HG03045 (cell line): ENCODE results near the gene TOPBP1.

ENCODE experiments used
- ATAC-seq: cut with Tn5 transposase; IDR thresholded peaks from one replicate; pipeline ENCODE4 v1.9.1; 2021; ENCODE audit warnings: mild to moderate bottlenecking, moderate library complexity; ENCODE audit not compliant: unreplicated experiment

TOPBP1 gene

GRCh38 chr3:133611534-133611933 is 50.2 kb downstream of the TOPBP1 start:
- no peak for ATAC-seq

- ATAC-seq, result no peak
Observed at GRCh38 chr3:133610031-133610430, 51.7 kb downstream of the TOPBP1 start.

- ATAC-seq, result no peak
Observed at GRCh38 chr3:133608388-133608787, 53.4 kb downstream of the TOPBP1 start.

GRCh38 chr3:133607816-133608215 is 53.9 kb downstream of the TOPBP1 start:
- no peak for ATAC-seq

GRCh38 chr3:133606902-133607301 is 54.8 kb downstream of the TOPBP1 start:
- ATAC-seq, result no peak

- no peak for ATAC-seq
Observed at GRCh38 chr3:133606342-133606741, 55.4 kb downstream of the TOPBP1 start.

- no peak for ATAC-seq
Observed at GRCh38 chr3:133600572-133601081, 61.1 kb downstream of the TOPBP1 start.

GRCh38 chr3:133599280-133599679 is 62.5 kb downstream of the TOPBP1 start:
- ATAC-seq, result no peak

GRCh38 chr3:133598405-133598804 is 63.3 kb downstream of the TOPBP1 start:
- no peak for ATAC-seq

GRCh38 chr3:133595341-133595740 is 66.4 kb downstream of the TOPBP1 start:
- no peak for ATAC-seq

GRCh38 chr3:133593243-133593642 is 68.5 kb downstream of the TOPBP1 start:
- peak; percentile 14 for ATAC-seq

GRCh38 chr3:133592843-133593242 is 68.9 kb downstream of the TOPBP1 start:
- ATAC-seq, result peak; percentile 40

- no peak for ATAC-seq
Observed at GRCh38 chr3:133591271-133591742, 70.4 kb downstream of the TOPBP1 start.

GRCh38 chr3:133589503-133589902 is 72.2 kb downstream of the TOPBP1 start:
- no peak for ATAC-seq

- no peak for ATAC-seq
Observed at GRCh38 chr3:133588784-133589465, 72.8 kb downstream of the TOPBP1 start.

GRCh38 chr3:133588035-133588434 is 73.7 kb downstream of the TOPBP1 start:
- ATAC-seq, result no peak

- ATAC-seq, result no peak
Observed at GRCh38 chr3:133583396-133583795, 78.3 kb downstream of the TOPBP1 start.

- no peak for ATAC-seq
Observed at GRCh38 chr3:133578548-133579191, 83.1 kb downstream of the TOPBP1 start.

GRCh38 chr3:133576169-133576568 is 85.6 kb downstream of the TOPBP1 start:
- ATAC-seq, result no peak

- no peak for ATAC-seq
Observed at GRCh38 chr3:133575086-133575485, 86.7 kb downstream of the TOPBP1 start.

- ATAC-seq, result peak; percentile 37
Observed at GRCh38 chr3:133574260-133574881, 87.4 kb downstream of the TOPBP1 start.
